Tibial artery (tissue), 4 donors: ENCODE results near the gene CARS1.

Experiments
- DNase-seq, 2 donors: peaks; one replicate each; pipeline ENCODE4 v3.0.0-alpha.2; 2019
- H3K27ac ChIP-seq, 2 donors: fragments of 200-600 bp; sonication (generic) in 1 of 2; 1 replicate in 1 of 2; 2 replicates in 1 of 2; pipeline ENCODE4 v1.5.1; 2018 to 2019; ENCODE audit warnings: mild to moderate bottlenecking in 1 of 2
- H3K27me3 ChIP-seq, 2 donors: fragments of 200-600 bp; sonication (generic) in 1 of 2; one replicate each; pipeline versions ENCODE4 v1.5.1 to v1.6.0; 2016 to 2019
- H3K36me3 ChIP-seq, 3 donors: fragments of 200-600 bp; sonication (generic) in 2 of 3; one replicate each; pipeline ENCODE4 v1.5.1; 2016 to 2019; ENCODE audit warnings: mild to moderate bottlenecking in 2 of 3
- H3K4me1 ChIP-seq, 4 donors: fragments of 200-600 bp; sonication (generic) in 2 of 4; 1 replicate in 3 of 4; 2 replicates in 1 of 4; pipeline ENCODE4 v1.5.1; 2016 to 2019
- H3K4me3 ChIP-seq, 2 donors: fragments of 200-600 bp; sonication (generic) in 1 of 2; 1 replicate in 1 of 2; 2 replicates in 1 of 2; pipeline ENCODE4 v1.5.1; 2018 to 2019; ENCODE audit warnings: mild to moderate bottlenecking in 2 of 2
- H3K9me3 ChIP-seq, 3 donors: fragments of 200-600 bp; sonication (generic) in 1 of 3; one replicate each; pipeline ENCODE4 v1.5.1; 2016 to 2019
- intact Hi-C: fragments of 100-400 bp; cut with DNase I; formaldehyde crosslinking; loops from one replicate; pipeline ENCODE4 v1.15.0; 2023; ENCODE audit warnings: low total_unique reads
- TF ChIP-seq, protein P1 (sequence below), 2 experiments: fragments of 200-600 bp in 1 of 2; fragments of 450-650 bp in 1 of 2; IDR thresholded peaks; one replicate each; pipeline ENCODE4 v1.5.1; 2017 to 2019; ENCODE audit warnings: antibody characterized with exemption in 2 of 2, mild to moderate bottlenecking in 1 of 2, moderate library complexity in 1 of 2

The CARS1 gene

GRCh38 chr11:2997406-2997805 is 59.8 kb downstream of the CARS1 start:
- Histone ChIP-seq H3K9me3 (no peaks in the 10 kb centered on the region), H3K27ac (no peak overlapping the region), H3K4me3 (no peak overlapping the region), H3K4me1 (peaks cover 0 to 35% (median 26%) of the 10 kb centered on the region in 4 donors), H3K36me3 (peaks cover 6 to 19% (median 13%) of the 10 kb centered on the region in 3 donors), H3K27me3 (no peaks in the 10 kb centered on the region)
- DNase-seq: no peak
- intact Hi-C loops: no loop called here
- TF ChIP-seq, protein P1, sequence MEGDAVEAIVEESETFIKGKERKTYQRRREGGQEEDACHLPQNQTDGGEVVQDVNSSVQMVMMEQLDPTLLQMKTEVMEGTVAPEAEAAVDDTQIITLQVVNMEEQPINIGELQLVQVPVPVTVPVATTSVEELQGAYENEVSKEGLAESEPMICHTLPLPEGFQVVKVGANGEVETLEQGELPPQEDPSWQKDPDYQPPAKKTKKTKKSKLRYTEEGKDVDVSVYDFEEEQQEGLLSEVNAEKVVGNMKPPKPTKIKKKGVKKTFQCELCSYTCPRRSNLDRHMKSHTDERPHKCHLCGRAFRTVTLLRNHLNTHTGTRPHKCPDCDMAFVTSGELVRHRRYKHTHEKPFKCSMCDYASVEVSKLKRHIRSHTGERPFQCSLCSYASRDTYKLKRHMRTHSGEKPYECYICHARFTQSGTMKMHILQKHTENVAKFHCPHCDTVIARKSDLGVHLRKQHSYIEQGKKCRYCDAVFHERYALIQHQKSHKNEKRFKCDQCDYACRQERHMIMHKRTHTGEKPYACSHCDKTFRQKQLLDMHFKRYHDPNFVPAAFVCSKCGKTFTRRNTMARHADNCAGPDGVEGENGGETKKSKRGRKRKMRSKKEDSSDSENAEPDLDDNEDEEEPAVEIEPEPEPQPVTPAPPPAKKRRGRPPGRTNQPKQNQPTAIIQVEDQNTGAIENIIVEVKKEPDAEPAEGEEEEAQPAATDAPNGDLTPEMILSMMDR (IDR thresholded peaks at IDR 0.05): no peak

DNA sequence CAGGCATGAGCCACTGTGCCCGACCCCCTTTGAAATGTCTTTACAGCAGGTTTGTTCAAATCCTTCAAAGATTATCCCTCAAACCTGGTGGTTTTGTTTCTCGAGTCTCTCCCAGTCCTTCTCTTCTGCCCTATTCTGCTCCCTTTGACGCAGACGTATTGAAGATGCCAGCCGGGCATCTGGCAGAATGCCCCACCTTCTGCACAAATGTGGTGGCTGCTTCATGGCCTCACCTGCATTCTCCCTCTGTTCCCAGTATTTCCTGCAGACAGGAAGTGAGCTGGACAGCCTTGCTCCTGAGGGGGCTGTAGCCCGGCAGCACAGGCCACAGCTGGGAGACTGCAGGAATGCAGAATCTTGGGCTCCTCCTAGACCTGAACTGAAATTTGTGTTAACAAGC is 60.2 kb downstream of the CARS1 start:
- no peak overlapping the region for H3K27ac ChIP-seq
- intact Hi-C loops: no loop called here
- no peaks in the 10 kb centered on the region for H3K27me3 ChIP-seq
- H3K4me1 ChIP-seq: peaks cover 0 to 32% (median 24%) of the 10 kb centered on the region in 4 donors
- DNase-seq: no peak
- H3K9me3 ChIP-seq: no peaks in the 10 kb centered on the region
- H3K4me3 ChIP-seq: no peak overlapping the region
- H3K36me3 ChIP-seq: peaks cover 2 to 15% (median 9%) of the 10 kb centered on the region in 3 donors
- TF ChIP-seq, protein P1 (IDR thresholded peaks at IDR 0.05): no peak

- Histone ChIP-seq H3K27me3 (no peaks in the 10 kb centered on the region), H3K27ac (no peak overlapping the region), H3K4me3 (no peak overlapping the region), H3K9me3 (no peaks in the 10 kb centered on the region), H3K4me1 (peaks cover 0 to 23% (median 16%) of the 10 kb centered on the region in 4 donors), H3K36me3 (peaks cover 0 to 7% (median 6%) of the 10 kb centered on the region in 3 donors)
- intact Hi-C loops: no loop called here
- TF ChIP-seq, protein P1 (IDR thresholded peaks at IDR 0.05): no peak
- no peak for DNase-seq
Measured at GRCh38 chr11:2995893-2996554, 61.2 kb downstream of the CARS1 start.

GRCh38 chr11:2995031-2995561 is 62.1 kb downstream of the CARS1 start:
- intact Hi-C loops: no loop called here
- no peaks in the 10 kb centered on the region for H3K27me3 ChIP-seq
- DNase-seq: no peak
- TF ChIP-seq, protein P1 (IDR thresholded peaks at IDR 0.05): no peak
- H3K36me3 ChIP-seq: peaks cover 0 to 2% (median 0%) of the 10 kb centered on the region in 3 donors
- no peak overlapping the region for H3K27ac ChIP-seq
- peaks cover 0 to 22% (median 16%) of the 10 kb centered on the region in 4 donors for H3K4me1 ChIP-seq
- no peak overlapping the region for H3K4me3 ChIP-seq
- no peaks in the 10 kb centered on the region for H3K9me3 ChIP-seq

- TF ChIP-seq, protein P1 (IDR thresholded peaks at IDR 0.05): no peak
- Histone ChIP-seq H3K4me1 (peaks cover 0 to 25% (median 23%) of the 10 kb centered on the region in 4 donors), H3K27me3 (no peaks in the 10 kb centered on the region), H3K9me3 (no peaks in the 10 kb centered on the region), H3K4me3 (no peak overlapping the region), H3K27ac (no peak overlapping the region), H3K36me3 (no peaks in the 10 kb centered on the region)
- DNase-seq: no peak
- intact Hi-C loops: no loop called here
Measured at GRCh38 chr11:2994336-2994730, 62.9 kb downstream of the CARS1 start.
